ENCODE data around the gene DUSP14. TPM values are rescaled to one million over a fixed set of nuclear protein-coding genes. Genes with fewer than 3 reads are reported as not detected.

DUSP14 gene
- total RNA-seq, 1 donor from 2014 or later = 18.8 TPM

GRCh38 chr17:37557482-37557881 lies 67.8 kb downstream of the DUSP14 start:
- no peak for DNase-seq (ENCODE audit: low read depth in 2 of 2)

GRCh38 chr17:37558299-37558698 lies 68.6 kb downstream of the DUSP14 start:
- no peak for DNase-seq (ENCODE audit: low read depth in 2 of 2)

GRCh38 chr17:37562016-37562745 lies 72.5 kb downstream of the DUSP14 start:
- DNase-seq (ENCODE audit: low read depth in 2 of 2) = no peak

Other genes starting within 250 kb of the DUSP14 start
- not detected in 2 replicates for gene C17orf78, start 113.9 kb upstream of the DUSP14 start, total RNA-seq
- gene ACACA, start 83.1 kb upstream of the DUSP14 start, total RNA-seq = 26.8 and 29.2 TPM in 2 replicates
- 8.5 and 15.3 TPM in 2 replicates for gene TADA2A, start 83.0 kb upstream of the DUSP14 start, total RNA-seq
- 11.8 and 19.4 TPM in 2 replicates for gene SYNRG, start 119.5 kb downstream of the DUSP14 start, total RNA-seq
- 19.4 and 27.4 TPM in 2 replicates for gene DDX52, start 153.6 kb downstream of the DUSP14 start, total RNA-seq

All from lung microvascular endothelial cell (primary cell).